Cardiac fibroblast (primary cell): Measurements from ENCODE around the gene MCTP1.

Experiments
- DNase-seq, 2 donors: peaks; one replicate each; pipeline versions ENCODE4 v3.0.0 to v3.0.0-alpha.2; 2010; ENCODE audit warnings: low read depth in 2 of 2
- H3K4me3 ChIP-seq, 2 donors: replicated peaks in 1 of 2; 1 replicate in 1 of 2; 2 replicates in 1 of 2; pipeline ENCODE4 v1.5.1; 2011; ENCODE audit warnings: low read depth in 2 of 2, low read length in 2 of 2, mild to moderate bottlenecking in 2 of 2, moderate library complexity in 1 of 2
- TF ChIP-seq, protein P1 (sequence below): IDR thresholded peaks from one replicate; pipeline ENCODE4 v1.5.1; 2011; ENCODE audit warnings: low read depth, mild to moderate bottlenecking, low read length, inconsistent platforms

The MCTP1 gene

DNA sequence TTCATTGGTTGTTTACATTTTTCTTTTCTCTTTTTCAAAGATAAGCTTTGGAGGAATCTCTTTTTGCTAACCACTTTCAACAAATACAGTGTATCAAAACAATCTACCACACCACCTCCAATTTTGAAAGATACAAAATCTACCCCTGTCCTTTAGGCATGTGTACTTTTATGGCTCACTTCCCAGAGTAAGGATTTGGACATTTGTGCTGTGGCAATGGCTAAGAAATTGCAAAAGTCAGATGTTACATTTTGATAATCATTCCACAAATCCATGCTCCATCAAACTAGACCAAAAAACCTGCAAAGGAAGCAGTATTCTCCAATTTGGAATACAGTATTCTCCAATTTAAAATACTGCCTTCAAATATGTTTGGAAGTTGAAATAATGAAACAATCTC lies 204.9 kb downstream of the MCTP1 start:
- TF ChIP-seq, protein P1, sequence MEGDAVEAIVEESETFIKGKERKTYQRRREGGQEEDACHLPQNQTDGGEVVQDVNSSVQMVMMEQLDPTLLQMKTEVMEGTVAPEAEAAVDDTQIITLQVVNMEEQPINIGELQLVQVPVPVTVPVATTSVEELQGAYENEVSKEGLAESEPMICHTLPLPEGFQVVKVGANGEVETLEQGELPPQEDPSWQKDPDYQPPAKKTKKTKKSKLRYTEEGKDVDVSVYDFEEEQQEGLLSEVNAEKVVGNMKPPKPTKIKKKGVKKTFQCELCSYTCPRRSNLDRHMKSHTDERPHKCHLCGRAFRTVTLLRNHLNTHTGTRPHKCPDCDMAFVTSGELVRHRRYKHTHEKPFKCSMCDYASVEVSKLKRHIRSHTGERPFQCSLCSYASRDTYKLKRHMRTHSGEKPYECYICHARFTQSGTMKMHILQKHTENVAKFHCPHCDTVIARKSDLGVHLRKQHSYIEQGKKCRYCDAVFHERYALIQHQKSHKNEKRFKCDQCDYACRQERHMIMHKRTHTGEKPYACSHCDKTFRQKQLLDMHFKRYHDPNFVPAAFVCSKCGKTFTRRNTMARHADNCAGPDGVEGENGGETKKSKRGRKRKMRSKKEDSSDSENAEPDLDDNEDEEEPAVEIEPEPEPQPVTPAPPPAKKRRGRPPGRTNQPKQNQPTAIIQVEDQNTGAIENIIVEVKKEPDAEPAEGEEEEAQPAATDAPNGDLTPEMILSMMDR: no peak

DNA sequence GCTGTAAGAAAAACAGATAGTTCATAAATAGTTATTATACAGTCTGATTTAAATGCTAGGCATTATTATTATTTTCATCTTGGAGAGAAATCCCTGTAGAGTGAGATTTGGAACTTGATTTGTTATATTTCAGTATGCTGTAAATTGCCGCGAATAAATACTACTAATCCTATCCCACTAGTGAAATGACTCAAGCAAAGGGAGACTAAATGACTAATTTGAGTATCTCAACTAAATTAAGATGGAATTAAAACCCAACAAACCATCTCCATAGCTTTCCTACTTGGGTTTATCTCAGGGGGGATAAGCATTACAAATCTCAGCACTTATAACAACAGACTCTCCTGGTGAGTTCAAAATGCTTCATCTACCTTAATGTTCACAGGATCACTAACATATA lies 206.0 kb downstream of the MCTP1 start:
- H3K4me3 ChIP-seq: no peak overlapping the region
- TF ChIP-seq, protein P1: no peak

More for the DNA sequence above, 204.9 kb downstream of the MCTP1 start:
- peak; percentile 2 to 33 for DNase-seq
- peak overlapping the region in 1 of 2 donors; percentile 60 for H3K4me3 ChIP-seq

DNA sequence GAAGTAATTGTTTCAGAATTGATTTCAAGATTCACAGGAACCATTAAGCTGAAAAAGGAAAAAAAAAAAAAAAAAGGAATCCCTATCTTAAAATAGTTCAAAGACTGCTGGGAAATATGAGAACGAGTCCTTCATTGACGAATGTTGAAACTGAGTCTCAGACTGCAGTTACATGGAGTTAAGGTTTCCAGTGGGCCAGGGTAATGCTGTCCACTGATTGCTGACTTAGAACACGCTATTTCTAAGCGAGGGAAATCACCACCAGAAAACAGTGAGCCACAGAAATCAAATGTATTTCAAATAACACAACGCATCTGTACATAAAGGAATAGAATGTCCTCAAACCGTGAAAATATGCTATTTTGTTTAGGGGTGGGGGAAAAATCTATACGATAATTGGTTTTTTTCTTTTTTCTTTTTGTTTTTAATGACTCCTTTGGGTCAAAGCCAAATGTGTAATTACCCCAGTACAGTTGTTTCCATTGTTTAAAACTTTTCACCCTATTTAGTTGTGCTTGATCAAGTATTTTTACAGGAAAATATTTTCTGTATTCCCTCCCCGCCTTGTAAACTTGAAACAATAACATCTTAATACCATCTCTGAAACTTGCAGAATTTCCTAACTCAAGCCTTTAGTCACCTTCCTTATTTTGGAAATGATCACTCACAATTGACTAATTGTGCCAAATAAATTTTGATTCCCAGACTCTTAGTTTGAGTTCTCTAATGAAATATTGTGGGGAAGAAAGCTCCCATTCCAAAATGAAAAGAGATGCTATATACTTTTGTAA lies 208.3 kb downstream of the MCTP1 start:
- H3K4me3 ChIP-seq: no peak overlapping the region
- TF ChIP-seq, protein P1: no peak
- peak in 1 of 2 donors; percentile 65 for DNase-seq

More for the DNA sequence above, 206.0 kb downstream of the MCTP1 start:
- no peak for DNase-seq

DNA sequence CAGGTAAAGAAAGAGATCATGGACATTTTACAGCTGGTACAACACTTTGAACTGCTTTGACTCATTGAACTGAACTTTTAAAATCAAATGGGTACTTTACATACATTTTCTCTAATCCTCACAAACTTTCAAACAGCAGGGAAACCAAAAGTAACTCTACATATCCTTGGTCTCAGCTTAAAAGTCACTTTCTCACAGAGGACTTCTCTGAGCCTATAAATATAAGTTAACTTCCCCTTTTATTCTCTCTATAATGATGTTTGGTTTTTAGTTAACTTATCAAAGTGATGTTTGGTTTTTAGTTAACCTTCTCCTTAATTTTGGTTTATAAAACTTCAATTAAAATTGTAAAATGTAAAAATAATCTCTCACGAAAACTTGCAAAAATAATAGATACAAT lies 209.8 kb downstream of the MCTP1 start:
- DNase-seq: no peak
- no peak overlapping the region for H3K4me3 ChIP-seq
- TF ChIP-seq, protein P1: no peak

DNA sequence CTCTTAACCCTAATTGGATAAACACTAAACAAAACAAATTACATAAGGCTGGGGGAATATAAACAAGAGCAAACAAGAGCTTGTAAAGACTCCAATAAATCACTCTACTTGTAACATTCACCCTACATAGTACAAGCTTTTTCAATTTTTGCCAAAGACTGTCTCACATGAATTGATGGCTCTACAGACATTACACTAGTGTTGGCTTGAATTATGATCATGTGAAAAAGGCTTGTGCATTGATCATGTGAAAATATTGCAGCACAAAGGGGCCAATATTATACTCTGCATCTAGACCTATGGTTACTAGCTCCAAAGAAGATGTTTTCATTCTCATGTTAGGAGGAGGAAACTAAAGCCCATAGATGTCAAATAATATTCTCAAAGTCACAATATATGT lies 212.6 kb downstream of the MCTP1 start:
- no peak overlapping the region for H3K4me3 ChIP-seq
- TF ChIP-seq, protein P1: no peak
- DNase-seq: no peak

DNA sequence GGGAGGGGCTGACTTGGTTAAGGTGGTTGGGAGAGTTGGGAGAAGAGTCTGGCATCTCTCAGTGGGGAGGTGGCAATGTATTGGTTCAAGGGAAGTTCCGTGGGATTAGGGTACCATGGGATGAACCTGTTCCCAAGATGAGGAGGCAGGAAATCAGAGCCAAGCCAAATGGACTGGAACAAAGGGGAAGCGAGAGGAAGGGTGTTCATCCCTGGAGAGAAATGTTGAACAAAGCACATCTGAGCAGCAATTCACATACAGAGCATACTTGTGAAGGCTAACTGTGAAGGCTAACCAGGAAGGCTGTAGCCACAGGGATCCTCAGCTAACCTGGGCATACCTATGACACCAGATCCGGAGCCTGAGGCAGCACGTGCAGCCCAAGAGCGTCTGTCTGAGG lies 214.0 kb downstream of the MCTP1 start:
- DNase-seq: no peak
- TF ChIP-seq, protein P1: no peak
- no peak overlapping the region for H3K4me3 ChIP-seq
